H1 (cell line): Measurements from ENCODE around the gene DUOXA2. TPM values are rescaled to one million over a fixed set of nuclear protein-coding genes. Genes with fewer than 3 reads are reported as not detected.

Experiments
- CTCF ChIA-PET: fragments of 300-600 bp; sonication (Branson Sonifier 250); formaldehyde crosslinking; loops from one replicate; lab custom pipeline; 2021; ENCODE audit not compliant: partially characterized antibody; lab: Charles Lee
- POLR2A ChIA-PET: fragments of 300-600 bp; sonication (Branson Sonifier 250); formaldehyde crosslinking; loops from one replicate; lab custom pipeline; 2021; ENCODE audit warnings: inconsistent platforms; ENCODE audit not compliant: partially characterized antibody; lab: Charles Lee
- DNase-seq, 2 experiments: peaks; one replicate each; pipeline versions ENCODE4 v3.0.0 to v3.0.0-alpha.2; 2010 to 2022; ENCODE audit warnings: low spot score in 2 of 2, low read depth in 1 of 2, mixed read lengths in 1 of 2
- FAIRE-seq: peaks from 2 replicates; lab custom pipeline; 2011; peaks lifted over from hg19 to GRCh38; lab: Jason Lieb, UNC
- H2AFZ ChIP-seq: 2 replicates; pipeline ENCODE4 v1.8.1; 2012; ENCODE audit warnings: low read length, inconsistent platforms
- H2AK5ac ChIP-seq: 2 replicates; pipeline ENCODE4 v1.6.1; 2013; ENCODE audit warnings: low read depth, low read length
- H2BK120ac ChIP-seq: replicated peaks from 2 replicates; pipeline ENCODE3; 2013; ENCODE audit warnings: low read depth, low read length, inconsistent platforms
- H2BK12ac ChIP-seq: 2 replicates; pipeline ENCODE4 v1.6.1; 2013; ENCODE audit warnings: low read depth, low read length
- H2BK15ac ChIP-seq: 2 replicates; pipeline ENCODE4 v1.6.1; 2013; ENCODE audit warnings: low read length
- H2BK20ac ChIP-seq: 2 replicates; pipeline ENCODE4 v1.6.1; 2013; ENCODE audit warnings: low read length
- H2BK5ac ChIP-seq: 2 replicates; pipeline ENCODE4 v1.6.1; 2013; ENCODE audit warnings: low read depth, low read length
- H3K14ac ChIP-seq: 2 replicates; pipeline ENCODE4 v1.6.1; 2013; ENCODE audit warnings: inconsistent platforms; ENCODE audit not compliant: insufficient read length
- H3K18ac ChIP-seq: 2 replicates; pipeline ENCODE4 v1.6.1; 2013; ENCODE audit warnings: low read length; ENCODE audit errors: extremely low read depth
- H3K23ac ChIP-seq: 2 replicates; pipeline ENCODE4 v1.6.1; 2013; ENCODE audit warnings: inconsistent platforms; ENCODE audit not compliant: insufficient read length
- H3K23me2 ChIP-seq: 2 replicates; pipeline ENCODE4 v1.6.1; 2013; ENCODE audit warnings: low read depth, low read length
- H3K27ac ChIP-seq: 2 replicates; pipeline ENCODE4 v1.6.1; 2011; ENCODE audit warnings: low read depth, low read length, inconsistent platforms
- H3K27me3 ChIP-seq, 4 experiments: replicated peaks in 1 of 4; 1 replicate in 1 of 4; 2 replicates in 3 of 4; pipeline versions ENCODE4 v1.6.1 to v1.8.1; 2011 to 2013; ENCODE audit warnings: low read length in 3 of 4, mild to moderate bottlenecking in 3 of 4, inconsistent platforms in 2 of 4, mixed read lengths in 2 of 4, moderate library complexity in 1 of 4; ENCODE audit not compliant: control insufficient read depth in 3 of 4, insufficient read depth in 3 of 4; ENCODE audit errors: extremely low read depth in 1 of 4
- H3K36me3 ChIP-seq, 4 experiments: 2 replicates each; pipeline versions ENCODE4 v1.6.1 to v1.8.1; 2011 to 2013; ENCODE audit warnings: mild to moderate bottlenecking in 4 of 4, low read length in 3 of 4, moderate library complexity in 2 of 4, control low read depth in 1 of 4, inconsistent platforms in 1 of 4; ENCODE audit not compliant: insufficient read depth in 4 of 4, control insufficient read depth in 2 of 4
- H3K4ac ChIP-seq: replicated peaks from 2 replicates; pipeline ENCODE3; 2013; ENCODE audit warnings: low read length, low read depth, mixed read lengths, inconsistent platforms; ENCODE audit not compliant: insufficient read length
- H3K4me1 ChIP-seq, 4 experiments: replicated peaks in 1 of 4; 1 replicate in 1 of 4; 2 replicates in 3 of 4; pipeline versions ENCODE4 v1.6.1 to v1.8.1; 2011 to 2013; ENCODE audit warnings: low read length in 3 of 4, inconsistent platforms in 2 of 4, mixed read lengths in 1 of 4; ENCODE audit not compliant: insufficient read depth in 4 of 4, control insufficient read depth in 3 of 4
- H3K4me2 ChIP-seq, 2 experiments: 2 replicates each; pipeline versions ENCODE4 v1.6.1 to v1.8.1; 2011 to 2013; ENCODE audit warnings: low read depth in 2 of 2, low read length in 2 of 2, control low read depth in 1 of 2, inconsistent platforms in 1 of 2, mild to moderate bottlenecking in 1 of 2; ENCODE audit not compliant: insufficient read depth in 1 of 2
- H3K4me3 ChIP-seq, 4 experiments: fragments of 200-600, 300-600 bp in 1 of 4; sonication (generic), shearing (Covaris generic), sonication (Bioruptor Twin) in 1 of 4; 2 replicates each; pipeline versions ENCODE4 v1.5.1 to v1.8.1; 2011 to 2016; ENCODE audit warnings: low read length in 4 of 4, low read depth in 3 of 4, control low read depth in 2 of 4, inconsistent platforms in 2 of 4, mild to moderate bottlenecking in 2 of 4, mixed read lengths in 1 of 4, moderate library complexity in 1 of 4; ENCODE audit not compliant: insufficient read depth in 2 of 4; ENCODE audit errors: extremely low read depth in 1 of 4
- H3K56ac ChIP-seq: replicated peaks from 2 replicates; pipeline ENCODE3; 2013; ENCODE audit warnings: low read depth, mild to moderate bottlenecking, mixed read lengths, low read length, inconsistent platforms; ENCODE audit not compliant: insufficient read length
- H3K79me1 ChIP-seq: 2 replicates; pipeline ENCODE4 v1.6.1; 2013; ENCODE audit warnings: low read depth, low read length, control low read depth
- H3K79me2 ChIP-seq, 2 experiments: 2 replicates each; pipeline versions ENCODE4 v1.6.1 to v1.8.1; 2012 to 2013; ENCODE audit warnings: low read length in 2 of 2, mild to moderate bottlenecking in 2 of 2, inconsistent platforms in 1 of 2; ENCODE audit not compliant: insufficient read depth in 2 of 2, control insufficient read depth in 1 of 2
- H3K9ac ChIP-seq, 4 experiments: replicated peaks in 1 of 4; 1 replicate in 1 of 4; 2 replicates in 3 of 4; pipeline versions ENCODE4 v1.6.1 to v1.8.1; 2011 to 2013; ENCODE audit warnings: low read depth in 3 of 4, low read length in 3 of 4, control low read depth in 2 of 4, mild to moderate bottlenecking in 2 of 4, moderate library complexity in 2 of 4, inconsistent platforms in 1 of 4; ENCODE audit errors: extremely low read depth in 1 of 4
- H3K9me3 ChIP-seq, 2 experiments: 2 replicates each; pipeline versions ENCODE4 v1.6.1 to v1.8.1; 2012 to 2013; ENCODE audit warnings: mild to moderate bottlenecking in 2 of 2, moderate library complexity in 2 of 2, control low read depth in 1 of 2, inconsistent platforms in 1 of 2, low read depth in 1 of 2, low read length in 1 of 2, mixed read lengths in 1 of 2; ENCODE audit not compliant: insufficient read depth in 2 of 2
- H4K20me1 ChIP-seq, 2 experiments: replicated peaks in 1 of 2; 2 replicates each; pipeline versions ENCODE3 to v1.8.1; 2011 to 2013; ENCODE audit warnings: inconsistent platforms in 2 of 2, low read length in 2 of 2, mild to moderate bottlenecking in 1 of 2; ENCODE audit not compliant: insufficient read depth in 2 of 2, control insufficient read depth in 1 of 2
- H4K5ac ChIP-seq: 2 replicates; pipeline ENCODE4 v1.6.1; 2013; ENCODE audit warnings: low read length, low read depth, mixed read lengths, inconsistent platforms; ENCODE audit not compliant: insufficient read length
- H4K8ac ChIP-seq: 2 replicates; pipeline ENCODE4 v1.8.0; 2013; ENCODE audit warnings: mild to moderate bottlenecking, moderate library complexity, low read length, inconsistent platforms; ENCODE audit not compliant: insufficient read depth; ENCODE audit errors: extremely low read depth
- H4K91ac ChIP-seq: replicated peaks from 2 replicates; pipeline ENCODE3; 2013; ENCODE audit warnings: low read length, mixed read lengths, inconsistent platforms; ENCODE audit not compliant: insufficient read length
- BACH1 ChIP-seq: IDR thresholded peaks from 2 replicates; pipeline ENCODE4 v1.6.1; 2012; ENCODE audit warnings: low read length, improper control_type of control experiment
- CBX8 ChIP-seq: fragments of 300-800, 300-1000 bp; sonication (generic); IDR thresholded peaks from 2 replicates; pipeline ENCODE4 v1.7.1; 2016; ENCODE audit warnings: low read depth, low read length, borderline replicate concordance
- GTF2F1 ChIP-seq: IDR thresholded peaks from 2 replicates; pipeline ENCODE4 v1.6.1; 2012; ENCODE audit warnings: low read depth, low read length, improper control_type of control experiment, borderline replicate concordance
- MAFK ChIP-seq: IDR thresholded peaks from 2 replicates; pipeline ENCODE4 v1.6.1; 2012; ENCODE audit warnings: low read depth, mild to moderate bottlenecking, improper control_type of control experiment, low read length
- NANOG ChIP-seq: IDR thresholded peaks from 2 replicates; pipeline ENCODE4 v1.6.1; 2011; ENCODE audit warnings: low read length, low read depth, mild to moderate bottlenecking, inconsistent platforms; ENCODE audit not compliant: insufficient read depth, poor library complexity, severe bottlenecking
- PHF8 ChIP-seq: fragments of 200-600 bp; sonication (generic); conservative IDR thresholded peaks from 2 replicates; pipeline ENCODE4 v1.7.1; 2012; ENCODE audit warnings: low read depth, mild to moderate bottlenecking, inconsistent platforms, low read length, moderate library complexity
- POU5F1 ChIP-seq: IDR thresholded peaks from 2 replicates; pipeline ENCODE4 v1.6.1; 2011; ENCODE audit warnings: low read depth, mild to moderate bottlenecking, low read length, moderate library complexity
- SIRT6 ChIP-seq: IDR thresholded peaks from one replicate; pipeline ENCODE4 v1.7.1; 2012; ENCODE audit warnings: low read length, inconsistent platforms
- SP2 ChIP-seq: IDR thresholded peaks from 2 replicates; pipeline ENCODE4 v1.6.1; 2012; ENCODE audit warnings: mild to moderate bottlenecking, low read length, inconsistent platforms
- SP4 ChIP-seq: IDR thresholded peaks from 2 replicates; pipeline ENCODE4 v1.6.1; 2012; ENCODE audit warnings: low read length, inconsistent platforms
- WGBS, 2 experiments: shearing (Covaris generic) in 1 of 2; methylation state at CpG; one replicate each; pipeline versions ENCODE4 v1.1.6 to v1.1.7; 2013 to 2015; ENCODE audit warnings: low lambda C conversion rate in 2 of 2, mixed read lengths in 2 of 2, inconsistent platforms in 1 of 2, low coverage in 1 of 2, missing lambda C conversion rate in 1 of 2; ENCODE audit not compliant: insufficient replicate concordance in 2 of 2, insufficient coverage in 1 of 2, insufficient read length in 1 of 2; ENCODE audit errors: extremely low coverage in 1 of 2, missing lambda C conversion rate in 1 of 2; 5-methylcytosine and 5-hydroxymethylcytosine counted together
- polyA plus RNA-seq, 7 experiments: library from polyadenylated mRNA; depleted of rRNA in 3 of 7; stranded (reverse) in 5 of 7; unstranded in 2 of 7; fragments of >200 nt in 5 of 7; fragments of 200-250 nt in 2 of 7; gene quantifications; 1 replicate in 5 of 7; 2 replicates in 1 of 7; 4 replicates in 1 of 7; pipeline versions ENCODE4 v1.2.1 to v1.2.3, GENCODE V29; 2011 to 2013; ENCODE audit warnings: missing spikeins in 2 of 7, mixed read lengths in 2 of 7
- total RNA-seq: library from RNA; stranded (reverse); fragmentation: NEBNext Ultra II Directional; extraction: Animal tissue kit (Norgen Biotek cat#: 25700); gene quantifications from 2 replicates; pipeline ENCODE4 v1.2.1, GENCODE V29; 2021

The DUOXA2 gene
- total and polyA plus RNA-seq, 2 of the 8 experiments (the other 6 are each of a cell fraction or from before 2014, with no cell fraction given) = 0.05 TPM; not detected in 1

GRCh38 chr15:45102226-45102625 lies 11.9 kb upstream of the DUOXA2 start:
- no peak overlapping the region for H3K23ac ChIP-seq
- FAIRE-seq (no peak), DNase-seq (no peak)
- no peak overlapping the region for H2BK120ac ChIP-seq
- no peaks in the 10 kb centered on the region for H3K9me3 ChIP-seq
- H3K79me2 ChIP-seq = no peaks in the 10 kb centered on the region
- H3K4me1 ChIP-seq = peaks cover 0 to 11% (median 8%) of the 10 kb centered on the region in 4 experiments; a peak in 5 of 7 replicates
- H3K18ac ChIP-seq = no peak overlapping the region
- 92% methylated on average over 6 of the region's 6 CpGs; no CpG with 5 or more reads in 1 of the 2 experiments for WGBS, 2 experiments
- H3K36me3 ChIP-seq = no peaks in the 10 kb centered on the region
- no peak overlapping the region for H3K56ac ChIP-seq
- no peaks in the 10 kb centered on the region; the same call in 1 of the 2 replicates for H3K23me2 ChIP-seq
- no peak overlapping the region for H3K27ac ChIP-seq
- no peak overlapping the region for H3K9ac ChIP-seq
- no peak overlapping the region; a peak in 1 of 4 replicates for H3K4me2 ChIP-seq
- no peak overlapping the region for H2AK5ac ChIP-seq
- ChIA-PET POLR2A (interaction anchor here (1.1 kb wide), 1 partner anchor 20 kb away, joined by 3 read pairs; no protein-coding TSS in a partner anchor), CTCF (interaction anchor here (0.7 to 2.1 kb wide), 3 partner anchors 14 to 24 kb away, joined by 5 to 8 read pairs (median 6); no protein-coding TSS in a partner anchor)
- peak overlapping the region; percentile 32 for H4K91ac ChIP-seq
- H3K4me3 ChIP-seq = no peak overlapping the region
- TF ChIP-seq SP4 (no peak), GTF2F1 (no peak), BACH1 (no peak), SIRT6 (no peak), NANOG (no peak), PHF8 (no peak), POU5F1 (no peak), CBX8 (no peak), MAFK (no peak), SP2 (no peak)
- peaks cover 0 to 9% (median 5%) of the 10 kb centered on the region in 4 experiments; a peak in 2 of 7 replicates for H3K27me3 ChIP-seq
- no peaks in the 10 kb centered on the region for H4K20me1 ChIP-seq
- peak overlapping the region; percentile 62; the same call in 1 of the 2 replicates for H2BK12ac ChIP-seq
- no peaks in the 10 kb centered on the region for H3K79me1 ChIP-seq
- H2BK15ac ChIP-seq = no peak overlapping the region
- no peak overlapping the region for H2BK20ac ChIP-seq
- no peak overlapping the region for H2AFZ ChIP-seq
- H3K14ac ChIP-seq = no peak overlapping the region
- H4K8ac ChIP-seq = no peak overlapping the region
- H2BK5ac ChIP-seq = no peak overlapping the region
- no peak overlapping the region for H4K5ac ChIP-seq
- no peak overlapping the region for H3K4ac ChIP-seq
